CD4-positive, alpha-beta T cell (primary cell): Measurements from ENCODE around the gene TIMM44. TPM values are rescaled to one million over a fixed set of nuclear protein-coding genes. Genes with fewer than 3 reads are reported as not detected.
A peak's percentile ranks its signal among the peaks of the same experiment; 100 is the strongest.

Experiments used
- ATAC-seq: fragments of 200-7000 bp; cut with Tn5 transposase; one replicate; pipeline ENCODE4 v1.10.0; 2022; ENCODE audit warnings: mild to moderate bottlenecking; ENCODE audit not compliant: poor library complexity
- CTCF ChIA-PET: fragments of 350-600 bp; sonication (Branson Sonifier 250); formaldehyde crosslinking; loops from one replicate; lab custom pipeline; 2021; ENCODE audit warnings: antibody characterized with exemption, inconsistent platforms; lab: Charles Lee
- POLR2A ChIA-PET: fragments of 350-600 bp; sonication (Branson Sonifier 250); formaldehyde crosslinking; loops from one replicate; lab custom pipeline; 2021; ENCODE audit warnings: antibody characterized with exemption, inconsistent platforms; lab: Charles Lee
- DNase-seq, 14 experiments: peaks; one replicate each; pipeline ENCODE4 v3.0.0-alpha.2; 2013 to 2020; ENCODE audit warnings: mixed read lengths in 2 of 14
- H3K27ac ChIP-seq, 2 donors: one replicate each; pipeline versions ENCODE4 v1.5.1 to v1.7.0; 2013; ENCODE audit warnings: low read length in 2 of 2, low read depth in 1 of 2, mild to moderate bottlenecking in 1 of 2
- H3K27me3 ChIP-seq, 2 experiments: 1 replicate in 1 of 2; 2 replicates in 1 of 2; pipeline versions ENCODE4 v1.6.1 to v1.7.0; 2013; ENCODE audit warnings: low read length in 2 of 2, control low read depth in 1 of 2, mild to moderate bottlenecking in 1 of 2, moderate library complexity in 1 of 2; ENCODE audit not compliant: insufficient read depth in 2 of 2, control insufficient read depth in 1 of 2
- H3K36me3 ChIP-seq: one replicate; pipeline ENCODE4 v1.6.1; 2013; ENCODE audit warnings: low read length, control low read depth; ENCODE audit not compliant: insufficient read depth
- H3K4me1 ChIP-seq: one replicate; pipeline ENCODE4 v1.6.1; 2013; ENCODE audit warnings: low read length, control low read depth; ENCODE audit not compliant: insufficient read depth
- H3K4me3 ChIP-seq: one replicate; pipeline ENCODE4 v1.5.1; 2013; ENCODE audit warnings: mild to moderate bottlenecking, low read length, moderate library complexity
- H3K9me3 ChIP-seq, 2 experiments: 1 replicate in 1 of 2; 2 replicates in 1 of 2; pipeline versions ENCODE4 v1.6.1 to v1.7.0; 2013; ENCODE audit warnings: low read length in 2 of 2, mild to moderate bottlenecking in 2 of 2, control low read depth in 1 of 2, moderate library complexity in 1 of 2; ENCODE audit not compliant: control insufficient read depth in 1 of 2, insufficient read depth in 1 of 2
- H3K27ac Mint-ChIP-seq: one replicate; pipeline ENCODE4 v1.8.0; 2020; ENCODE audit warnings: mixed read lengths
- H3K27me3 Mint-ChIP-seq: one replicate; pipeline ENCODE4 v1.8.0; 2021; ENCODE audit warnings: mixed read lengths
- H3K36me3 Mint-ChIP-seq: one replicate; pipeline ENCODE4 v1.8.0; 2021; ENCODE audit warnings: low read depth, mixed read lengths
- H3K4me1 Mint-ChIP-seq: one replicate; pipeline ENCODE4 v1.8.0; 2021; ENCODE audit warnings: low read depth, mixed read lengths
- H3K4me3 Mint-ChIP-seq: one replicate; pipeline ENCODE4 v1.8.0; 2020; ENCODE audit warnings: mild to moderate bottlenecking, mixed read lengths
- H3K9me3 Mint-ChIP-seq: one replicate; pipeline ENCODE4 v1.8.0; 2020; ENCODE audit warnings: mixed read lengths
- intact Hi-C, 2 experiments: fragments of 100-400 bp; cut with DNase I in 1 of 2; cut with micrococcal nuclease in 1 of 2; formaldehyde crosslinking; loops; one replicate each; pipeline versions ENCODE4 v1.15.1 to v1.9.0; 2023 to 2025; cut with DNase I, micrococcal nuclease
- total RNA-seq, 174 experiments: library from RNA in 2 of 174; stranded (reverse) in 2 of 174; gene quantifications; one replicate each; pipeline ENCODE4 v1.2.3 and lab custom pipeline; 2021 to 2026
- TF ChIP-seq, protein P1 (sequence below): fragments of 200-600 bp; IDR thresholded peaks from one replicate; pipeline ENCODE4 v1.8.0; 2022; ENCODE audit warnings: antibody characterized with exemption, mild to moderate bottlenecking

Gene TIMM44
- total RNA-seq, 2 experiments from 2014 or later, result 83.9 to 85.0 TPM

DNA sequence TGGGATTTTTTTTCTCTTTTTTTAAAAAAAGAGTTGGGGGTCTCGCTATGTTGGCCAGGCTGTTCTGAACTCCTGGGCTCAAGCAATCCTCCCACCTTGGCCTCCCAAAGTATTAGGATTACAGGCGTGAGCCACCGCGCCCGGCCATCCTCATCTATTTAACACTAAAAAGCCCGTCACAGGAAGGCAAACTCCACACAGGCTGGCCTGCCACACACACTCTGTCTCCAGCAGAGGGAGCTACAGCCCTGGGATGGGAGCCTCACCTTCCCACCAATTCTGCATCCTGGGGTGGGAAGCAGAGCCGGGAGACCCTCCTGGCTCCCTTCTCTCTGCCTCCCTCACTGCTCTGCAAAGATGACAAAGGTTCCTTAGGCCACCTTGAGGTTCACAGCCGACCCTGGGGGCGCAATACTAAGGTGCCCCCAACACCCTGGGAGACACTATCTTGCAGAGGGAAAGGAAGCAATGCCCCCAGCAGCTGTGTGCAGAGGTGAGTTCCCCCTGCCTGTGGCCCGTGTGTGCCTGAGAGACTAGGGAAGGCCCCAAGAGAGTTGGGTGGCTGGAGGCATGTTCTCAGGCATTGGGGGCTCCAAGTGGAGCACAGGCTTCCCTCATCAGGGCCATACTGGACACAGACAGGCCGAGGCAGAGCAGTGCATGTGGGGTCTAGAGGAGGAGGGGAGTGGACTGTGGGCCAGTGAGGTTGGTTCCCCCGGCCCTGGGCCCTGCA is 27.4 kb upstream of the TIMM44 start:
- DNase-seq (peak in 5 of 14 experiments; percentile 6 to 51 (median 29)), ATAC-seq (peak; percentile 29)
- TF ChIP-seq, protein P1, sequence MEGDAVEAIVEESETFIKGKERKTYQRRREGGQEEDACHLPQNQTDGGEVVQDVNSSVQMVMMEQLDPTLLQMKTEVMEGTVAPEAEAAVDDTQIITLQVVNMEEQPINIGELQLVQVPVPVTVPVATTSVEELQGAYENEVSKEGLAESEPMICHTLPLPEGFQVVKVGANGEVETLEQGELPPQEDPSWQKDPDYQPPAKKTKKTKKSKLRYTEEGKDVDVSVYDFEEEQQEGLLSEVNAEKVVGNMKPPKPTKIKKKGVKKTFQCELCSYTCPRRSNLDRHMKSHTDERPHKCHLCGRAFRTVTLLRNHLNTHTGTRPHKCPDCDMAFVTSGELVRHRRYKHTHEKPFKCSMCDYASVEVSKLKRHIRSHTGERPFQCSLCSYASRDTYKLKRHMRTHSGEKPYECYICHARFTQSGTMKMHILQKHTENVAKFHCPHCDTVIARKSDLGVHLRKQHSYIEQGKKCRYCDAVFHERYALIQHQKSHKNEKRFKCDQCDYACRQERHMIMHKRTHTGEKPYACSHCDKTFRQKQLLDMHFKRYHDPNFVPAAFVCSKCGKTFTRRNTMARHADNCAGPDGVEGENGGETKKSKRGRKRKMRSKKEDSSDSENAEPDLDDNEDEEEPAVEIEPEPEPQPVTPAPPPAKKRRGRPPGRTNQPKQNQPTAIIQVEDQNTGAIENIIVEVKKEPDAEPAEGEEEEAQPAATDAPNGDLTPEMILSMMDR, result peak; percentile 62
- Histone ChIP-seq H3K36me3 (peaks cover 74% of the 10 kb centered on the region), H3K9me3 (no peaks in the 10 kb centered on the region), H3K27ac (no peak overlapping the region), H3K4me3 (no peak overlapping the region), H3K4me1 (no peaks in the 10 kb centered on the region), H3K27me3 (no peaks in the 10 kb centered on the region)
- H3K4me3 Mint-ChIP-seq, result no peak overlapping the region
- no peaks in the 10 kb centered on the region for H3K9me3 Mint-ChIP-seq
- H3K4me1 Mint-ChIP-seq, result no peaks in the 10 kb centered on the region
- ChIA-PET CTCF (interaction anchor here (0.7 to 1.5 kb wide), 4 partner anchors 12 to 42 kb away, joined by 3 to 6 read pairs (median 6); partner anchors contain the start of gene TIMM44), POLR2A (no interaction called here)
- H3K27ac Mint-ChIP-seq, result no peak overlapping the region
- intact Hi-C loops, result loop anchor here in 1 of 2 experiments (10.0 kb wide), 1 partner anchor 284 kb away; no protein-coding TSS in a partner anchor
- peaks cover 54% of the 10 kb centered on the region for H3K36me3 Mint-ChIP-seq
- no peaks in the 10 kb centered on the region for H3K27me3 Mint-ChIP-seq

DNA sequence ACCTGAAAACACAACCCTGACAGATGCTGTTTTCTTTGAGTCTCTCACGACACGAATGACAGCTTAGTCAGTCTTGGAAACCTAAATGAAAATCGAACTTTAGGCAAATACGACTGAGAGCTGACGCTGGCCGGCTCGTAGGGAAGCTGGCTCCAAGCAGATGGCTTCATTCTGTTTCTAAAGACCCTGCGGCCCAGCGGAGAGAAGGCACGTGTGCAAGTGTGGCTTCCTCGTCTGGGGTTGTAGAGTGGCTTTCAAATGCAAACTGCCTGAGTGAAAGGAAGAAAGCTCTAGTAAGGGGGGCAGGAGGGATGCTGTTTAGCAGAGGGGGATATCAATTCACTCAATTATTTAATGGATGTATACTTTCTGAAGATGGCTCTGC is 26.1 kb upstream of the TIMM44 start:
- no peaks in the 10 kb centered on the region for H3K9me3 Mint-ChIP-seq
- Histone ChIP-seq H3K4me1 (no peaks in the 10 kb centered on the region), H3K9me3 (no peaks in the 10 kb centered on the region), H3K4me3 (no peak overlapping the region), H3K36me3 (peaks cover 74% of the 10 kb centered on the region), H3K27me3 (no peaks in the 10 kb centered on the region), H3K27ac (no peak overlapping the region)
- ChIA-PET POLR2A (no interaction called here), CTCF (no interaction called here)
- H3K27me3 Mint-ChIP-seq, result no peaks in the 10 kb centered on the region
- TF ChIP-seq, protein P1, result no peak
- DNase-seq, result no peak
- ATAC-seq, result no peak
- no peaks in the 10 kb centered on the region for H3K4me1 Mint-ChIP-seq
- intact Hi-C loops, result loop anchor here in 1 of 2 experiments (10.0 kb wide), 1 partner anchor 175 kb away; the partner anchor contains the start of gene FBN3
- H3K4me3 Mint-ChIP-seq, result no peak overlapping the region
- H3K27ac Mint-ChIP-seq, result no peak overlapping the region
- peaks cover 59% of the 10 kb centered on the region for H3K36me3 Mint-ChIP-seq

DNA sequence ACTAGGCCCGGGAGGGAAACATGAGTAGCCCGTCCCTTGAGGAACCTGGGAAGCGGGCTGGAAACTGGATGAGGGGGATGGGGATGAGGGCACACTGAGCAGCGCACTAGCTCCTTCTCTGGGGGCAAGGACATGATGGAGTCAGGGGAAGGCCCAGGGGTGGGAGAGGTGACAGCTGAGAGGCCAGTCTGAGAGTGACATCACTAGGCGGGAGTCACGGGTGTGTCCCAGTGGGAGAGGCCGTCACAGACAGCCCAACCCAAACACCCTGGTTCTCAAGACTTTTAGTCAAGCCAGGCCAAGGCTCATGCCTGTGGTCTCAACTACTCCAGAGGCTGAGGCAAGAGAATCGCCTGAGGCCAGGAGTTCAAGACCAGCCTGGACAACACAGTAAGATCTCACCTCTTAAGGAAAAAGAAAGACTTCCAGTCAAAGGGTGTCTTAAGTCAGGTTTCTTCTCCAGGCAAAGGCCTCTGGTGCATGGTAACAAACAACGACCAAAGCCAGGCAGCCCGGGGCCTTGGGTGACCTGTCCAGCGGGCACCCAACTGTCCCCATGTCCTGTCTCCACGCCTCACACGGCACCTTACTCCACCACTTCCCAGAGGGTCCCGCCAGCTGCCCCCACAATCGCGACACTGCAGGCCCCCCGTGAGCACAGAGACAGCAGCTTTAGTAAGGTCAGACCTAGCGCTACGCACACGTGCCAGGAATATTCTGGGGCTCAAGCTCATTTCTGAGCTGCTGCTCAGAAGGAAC is 25.5 kb upstream of the TIMM44 start:
- ATAC-seq (no peak), DNase-seq (no peak)
- Histone ChIP-seq H3K27me3 (no peaks in the 10 kb centered on the region), H3K9me3 (no peaks in the 10 kb centered on the region), H3K36me3 (peaks cover 73% of the 10 kb centered on the region), H3K4me1 (no peaks in the 10 kb centered on the region), H3K4me3 (no peak overlapping the region), H3K27ac (no peak overlapping the region)
- H3K27me3 Mint-ChIP-seq, result no peaks in the 10 kb centered on the region
- TF ChIP-seq, protein P1, result no peak
- ChIA-PET CTCF (no interaction called here), POLR2A (no interaction called here)
- H3K27ac Mint-ChIP-seq, result no peak overlapping the region
- no peak overlapping the region for H3K4me3 Mint-ChIP-seq
- no peaks in the 10 kb centered on the region for H3K9me3 Mint-ChIP-seq
- no peaks in the 10 kb centered on the region for H3K4me1 Mint-ChIP-seq
- peaks cover 57% of the 10 kb centered on the region for H3K36me3 Mint-ChIP-seq
- intact Hi-C loops, result loop anchor here in 1 of 2 experiments (10.0 kb wide), 1 partner anchor 176 kb away; the partner anchor contains the start of gene FBN3
